BE2C (cell line): ENCODE results near the gene GRM4.

ENCODE experiments used
- DNase-seq: peaks from one replicate; pipeline ENCODE4 v3.0.0-alpha.2; 2020
- H3K27me3 ChIP-seq: fragments of 250-450 bp; sonication (Bioruptor Pico); 2 replicates; pipeline ENCODE4 v1.5.1; 2020; ENCODE audit warnings: mild to moderate bottlenecking
- H3K36me3 ChIP-seq: fragments of 250-450 bp; sonication (Bioruptor Pico); 2 replicates; pipeline ENCODE4 v1.5.1; 2020; ENCODE audit warnings: mild to moderate bottlenecking
- H3K4me1 ChIP-seq: fragments of 250-450 bp; sonication (Bioruptor Pico); 2 replicates; pipeline ENCODE4 v1.5.1; 2020
- H3K4me3 ChIP-seq: 2 replicates; pipeline ENCODE4 v1.5.1; 2011; ENCODE audit warnings: low read depth, low read length
- H3K9me3 ChIP-seq: fragments of 250-450 bp; sonication (Bioruptor Pico); 2 replicates; pipeline ENCODE4 v1.5.1; 2020
- CTCF ChIP-seq: IDR thresholded peaks from 2 replicates; pipeline ENCODE4 v1.5.1; 2012; ENCODE audit warnings: mild to moderate bottlenecking, low read depth, low read length

The GRM4 gene

GRCh38 chr6:34181908-34182307, 36.0 kb upstream of the GRM4 start:
- H3K36me3 ChIP-seq: no peaks in the 10 kb centered on the region
- H3K9me3 ChIP-seq: no peaks in the 10 kb centered on the region
- no peak for TF ChIP-seq CTCF
- no peak for DNase-seq
- H3K4me3 ChIP-seq: no peak overlapping the region
- H3K4me1 ChIP-seq: no peaks in the 10 kb centered on the region
- no peaks in the 10 kb centered on the region for H3K27me3 ChIP-seq

GRCh38 chr6:34179106-34179720, 33.3 kb upstream of the GRM4 start:
- H3K4me3 ChIP-seq: no peak overlapping the region
- no peaks in the 10 kb centered on the region for H3K36me3 ChIP-seq
- no peak for DNase-seq
- TF ChIP-seq CTCF: no peak
- H3K27me3 ChIP-seq: no peaks in the 10 kb centered on the region
- H3K9me3 ChIP-seq: no peaks in the 10 kb centered on the region
- no peaks in the 10 kb centered on the region for H3K4me1 ChIP-seq

- H3K9me3 ChIP-seq: no peaks in the 10 kb centered on the region
- DNase-seq: no peak
- TF ChIP-seq CTCF: no peak
- H3K36me3 ChIP-seq: no peaks in the 10 kb centered on the region
- no peaks in the 10 kb centered on the region for H3K4me1 ChIP-seq
- H3K27me3 ChIP-seq: no peaks in the 10 kb centered on the region
- no peak overlapping the region for H3K4me3 ChIP-seq
Observed at GRCh38 chr6:34178357-34179105, 32.6 kb upstream of the GRM4 start.

GRCh38 chr6:34177181-34177591, 31.3 kb upstream of the GRM4 start:
- H3K27me3 ChIP-seq: no peaks in the 10 kb centered on the region
- no peaks in the 10 kb centered on the region for H3K9me3 ChIP-seq
- no peaks in the 10 kb centered on the region for H3K36me3 ChIP-seq
- TF ChIP-seq CTCF: no peak
- no peak for DNase-seq
- H3K4me1 ChIP-seq: no peaks in the 10 kb centered on the region
- H3K4me3 ChIP-seq: no peak overlapping the region

- Histone ChIP-seq H3K4me1 (no peaks in the 10 kb centered on the region), H3K4me3 (no peak overlapping the region), H3K27me3 (no peaks in the 10 kb centered on the region), H3K36me3 (no peaks in the 10 kb centered on the region), H3K9me3 (no peaks in the 10 kb centered on the region)
- no peak for TF ChIP-seq CTCF
- no peak for DNase-seq
Observed at GRCh38 chr6:34176261-34177031, 30.6 kb upstream of the GRM4 start.

- no peak for TF ChIP-seq CTCF
- Histone ChIP-seq H3K27me3 (no peaks in the 10 kb centered on the region), H3K4me1 (no peaks in the 10 kb centered on the region), H3K4me3 (no peak overlapping the region), H3K9me3 (no peaks in the 10 kb centered on the region), H3K36me3 (no peaks in the 10 kb centered on the region)
- no peak for DNase-seq
Observed at GRCh38 chr6:34174846-34175399, 29.0 kb upstream of the GRM4 start.
